HCT116 (cell line): ENCODE measurements around the gene XAF1.

ENCODE experiments used
- ATF3 ChIP-seq: IDR thresholded peaks from 2 replicates; pipeline ENCODE4 v1.6.1; 2012
- EZH2phosphoT487 ChIP-seq: fragments of 200-600 bp; IDR thresholded peaks from 2 replicates; pipeline ENCODE4 v1.6.1; 2018; ENCODE audit warnings: antibody characterized with exemption, borderline replicate concordance
- POLR2A ChIP-seq: IDR thresholded peaks from 2 replicates; pipeline ENCODE4 v1.7.0; 2011; ENCODE audit warnings: borderline replicate concordance; ENCODE audit not compliant: insufficient read depth, insufficient read length; ENCODE audit errors: extremely low read depth
- POLR2AphosphoS5 ChIP-seq: IDR thresholded peaks from 2 replicates; pipeline ENCODE4 v1.6.1; 2011; ENCODE audit warnings: mild to moderate bottlenecking, low read depth, low read length, moderate library complexity
- TCF7L2 ChIP-seq: IDR thresholded peaks from 2 replicates; pipeline ENCODE4 v1.7.0; 2011; ENCODE audit warnings: borderline replicate concordance, inconsistent platforms; ENCODE audit not compliant: insufficient read depth, insufficient read length; ENCODE audit errors: extremely low read depth
- ZNF274 ChIP-seq: fragments of 200-500 bp; sonication (Bioruptor generic); IDR thresholded peaks from 2 replicates; pipeline ENCODE4 v1.6.1; 2014; ENCODE audit warnings: mild to moderate bottlenecking, low read depth, low read length, inconsistent platforms
- TF ChIP-seq, protein P1 (sequence below), 3 experiments: fragments of 200-600 bp in 1 of 3; sonication (generic) in 1 of 3; IDR thresholded peaks in 2 of 3; conservative IDR thresholded peaks in 1 of 3; 2 replicates each; pipeline ENCODE4 v1.5.1; 2012 to 2017; ENCODE audit warnings: low read depth in 2 of 3, low read length in 2 of 3, antibody characterized with exemption in 1 of 3, borderline replicate concordance in 1 of 3, control low read depth in 1 of 3, mild to moderate bottlenecking in 1 of 3, mixed read lengths in 1 of 3, mixed run types in 1 of 3, moderate library complexity in 1 of 3; ENCODE audit not compliant: insufficient read depth in 1 of 3

GRCh38 chr17:6796017-6796886 lies 40.4 kb downstream of the XAF1 start:
- TF ChIP-seq POLR2AphosphoS5 (no peak), ZNF274 (no peak), TCF7L2 (no peak), POLR2A (no peak), EZH2phosphoT487 (no peak), ATF3 (no peak)
- TF ChIP-seq, protein P1, sequence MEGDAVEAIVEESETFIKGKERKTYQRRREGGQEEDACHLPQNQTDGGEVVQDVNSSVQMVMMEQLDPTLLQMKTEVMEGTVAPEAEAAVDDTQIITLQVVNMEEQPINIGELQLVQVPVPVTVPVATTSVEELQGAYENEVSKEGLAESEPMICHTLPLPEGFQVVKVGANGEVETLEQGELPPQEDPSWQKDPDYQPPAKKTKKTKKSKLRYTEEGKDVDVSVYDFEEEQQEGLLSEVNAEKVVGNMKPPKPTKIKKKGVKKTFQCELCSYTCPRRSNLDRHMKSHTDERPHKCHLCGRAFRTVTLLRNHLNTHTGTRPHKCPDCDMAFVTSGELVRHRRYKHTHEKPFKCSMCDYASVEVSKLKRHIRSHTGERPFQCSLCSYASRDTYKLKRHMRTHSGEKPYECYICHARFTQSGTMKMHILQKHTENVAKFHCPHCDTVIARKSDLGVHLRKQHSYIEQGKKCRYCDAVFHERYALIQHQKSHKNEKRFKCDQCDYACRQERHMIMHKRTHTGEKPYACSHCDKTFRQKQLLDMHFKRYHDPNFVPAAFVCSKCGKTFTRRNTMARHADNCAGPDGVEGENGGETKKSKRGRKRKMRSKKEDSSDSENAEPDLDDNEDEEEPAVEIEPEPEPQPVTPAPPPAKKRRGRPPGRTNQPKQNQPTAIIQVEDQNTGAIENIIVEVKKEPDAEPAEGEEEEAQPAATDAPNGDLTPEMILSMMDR (IDR thresholded peaks at IDR 0.05 in 2 of 3, conservative IDR thresholded peaks at IDR 0.05 in 1 of 3; ENCODE audit: borderline replicate concordance in 1 of 3, insufficient read depth in 1 of 3, low read depth in 2 of 3, low read length in 2 of 3), result no peak
